PC-3 (cell line): Measurements from ENCODE around the gene SLC25A25. TPM values are rescaled to one million over a fixed set of nuclear protein-coding genes. Genes with fewer than 3 reads are reported as not detected.

Source experiments
- ATAC-seq: fragments of 200-7000 bp; cut with Tn5 transposase; 2 replicates; pipeline ENCODE4 v1.9.1; 2020; ENCODE audit warnings: mild to moderate bottlenecking, moderate library complexity
- BruUV-seq: library from RNA; stranded (reverse); fragments of 400-500 nt; replicated peaks from 2 replicates; lab custom pipeline; 2021; lab: Mats Ljungman, UMichigan
- CTCF ChIA-PET: fragments of 300-600 bp; sonication (Branson Sonifier 250); formaldehyde crosslinking; loops from one replicate; lab custom pipeline; 2022; ENCODE audit warnings: antibody characterized with exemption; lab: Charles Lee
- POLR2A ChIA-PET: fragments of 300-600 bp; sonication (Branson Sonifier 250); formaldehyde crosslinking; loops from one replicate; lab custom pipeline; 2022; ENCODE audit warnings: antibody characterized with exemption; ENCODE audit not compliant: unreplicated experiment; lab: Charles Lee
- DNase-seq: peaks from one replicate; pipeline ENCODE4 v3.0.0-alpha.2; 2015
- H2AFZ ChIP-seq: fragments of 300-600 bp; sonication (generic); 2 replicates; pipeline ENCODE4 v1.6.0; 2016; ENCODE audit warnings: antibody characterized with exemption, low read length
- H3F3A ChIP-seq: fragments of 300-600 bp; sonication (generic); one replicate; pipeline ENCODE4 v1.6.0; 2017; ENCODE audit warnings: antibody characterized with exemption, low read length, control low read depth, mild to moderate bottlenecking; ENCODE audit not compliant: unreplicated experiment
- H3K27ac ChIP-seq: fragments of 300-600 bp; sonication (generic); 2 replicates; pipeline ENCODE4 v1.5.1; 2016; ENCODE audit warnings: mild to moderate bottlenecking, low read length
- H3K27me3 ChIP-seq: fragments of 300-600 bp; sonication (generic); 2 replicates; pipeline ENCODE4 v1.6.1; 2016; ENCODE audit warnings: low read length, mixed read lengths
- H3K36me3 ChIP-seq: fragments of 300-600 bp; sonication (generic); 2 replicates; pipeline ENCODE4 v1.6.1; 2016; ENCODE audit warnings: low read depth, mixed run types, low read length, mixed read lengths
- H3K4me1 ChIP-seq: fragments of 300-600 bp; sonication (generic); 2 replicates; pipeline ENCODE4 v1.5.1; 2016; ENCODE audit warnings: low read length; ENCODE audit not compliant: insufficient read depth
- H3K4me2 ChIP-seq: fragments of 300-600 bp; sonication (generic); 2 replicates; pipeline ENCODE4 v1.6.0; 2016; ENCODE audit warnings: low read length
- H3K4me3 ChIP-seq: fragments of 300-600 bp; sonication (generic); 2 replicates; pipeline ENCODE4 v1.5.1; 2016; ENCODE audit warnings: mild to moderate bottlenecking, low read length, mixed read lengths
- H3K79me2 ChIP-seq: fragments of 300-600 bp; sonication (generic); 2 replicates; pipeline ENCODE4 v1.6.1; 2017; ENCODE audit warnings: low read length, mixed read lengths
- H3K9ac ChIP-seq: fragments of 300-600 bp; sonication (generic); 2 replicates; pipeline ENCODE4 v1.6.0; 2016; ENCODE audit warnings: mild to moderate bottlenecking, low read length
- H3K9me2 ChIP-seq: fragments of 300-600 bp; sonication (generic); replicated peaks from 2 replicates; pipeline ENCODE4 v1.6.1; 2016; ENCODE audit warnings: mixed run types, low read length, mixed read lengths
- H3K9me3 ChIP-seq: fragments of 300-600 bp; sonication (generic); 2 replicates; pipeline ENCODE4 v1.6.1; 2016; ENCODE audit warnings: low read length, mixed read lengths
- H4K20me1 ChIP-seq: fragments of 300-600 bp; sonication (generic); 2 replicates; pipeline ENCODE4 v1.6.1; 2016; ENCODE audit warnings: low read length, mixed read lengths
- CTCF ChIP-seq: fragments of 300-600 bp; sonication (generic); conservative IDR thresholded peaks from 2 replicates; pipeline ENCODE4 v1.5.1; 2017; ENCODE audit warnings: antibody characterized with exemption, low read depth, mild to moderate bottlenecking, low read length
- EZH2 ChIP-seq: fragments of 300-600 bp; sonication (generic); IDR thresholded peaks from one replicate; pipeline ENCODE4 v1.6.1; 2017; ENCODE audit warnings: antibody characterized with exemption, mild to moderate bottlenecking, low read length; ENCODE audit not compliant: unreplicated experiment
- EZH2phosphoT487 ChIP-seq: fragments of 300-600 bp; sonication (generic); IDR thresholded peaks from 2 replicates; pipeline ENCODE4 v1.6.1; 2018; ENCODE audit warnings: mild to moderate bottlenecking, antibody characterized with exemption, low read length, borderline replicate concordance
- intact Hi-C: fragments of 100-400 bp; cut with micrococcal nuclease; formaldehyde crosslinking; loops from 2 replicates; pipeline ENCODE4 v1.9.0; 2023
- total RNA-seq: library from RNA; depleted of rRNA; stranded (reverse); fragments of >200 nt; gene quantifications from 2 replicates; pipeline ENCODE4 v1.2.3, GENCODE V29; 2014

SLC25A25 gene
- total RNA-seq, 1 experiment from 2014 or later: 25.2 TPM

- Histone ChIP-seq H3K4me2 (no peak overlapping the region), H3K27ac (no peak overlapping the region), H3K9ac (no peak overlapping the region), H4K20me1 (no peaks in the 10 kb centered on the region), H3K9me3 (no peaks in the 10 kb centered on the region), H2AFZ (no peak overlapping the region), H3K27me3 (no peaks in the 10 kb centered on the region), H3K4me3 (no peak overlapping the region), H3F3A (no peaks in the 10 kb centered on the region), H3K9me2 (no peaks in the 10 kb centered on the region), H3K79me2 (peaks cover 14% of the 10 kb centered on the region), H3K36me3 (peaks cover 11% of the 10 kb centered on the region), H3K4me1 (peaks cover 7% of the 10 kb centered on the region)
- no peak for TF ChIP-seq EZH2
- TF ChIP-seq EZH2phosphoT487: no peak
- TF ChIP-seq CTCF: no peak
- intact Hi-C loops: no loop called here
- DNase-seq (no peak), ATAC-seq (no peak)
- no TSS peak for BruUV-seq
- CTCF ChIA-PET: no interaction called here
- POLR2A ChIA-PET: no interaction called here
These were observed 52.9 kb downstream of the SLC25A25 start for GRCh38 chr9:128120741-128121465.

- H3K9me2 ChIP-seq: no peaks in the 10 kb centered on the region
- ChIA-PET POLR2A (no interaction called here), CTCF (no interaction called here)
- H3K9me3 ChIP-seq: no peaks in the 10 kb centered on the region
- intact Hi-C loops: no loop called here
- H2AFZ ChIP-seq: no peak overlapping the region
- no peaks in the 10 kb centered on the region for H4K20me1 ChIP-seq
- no peak overlapping the region for H3K4me3 ChIP-seq
- H3K36me3 ChIP-seq: peaks cover 11% of the 10 kb centered on the region
- no peak for TF ChIP-seq EZH2
- TF ChIP-seq EZH2phosphoT487: no peak
- TF ChIP-seq CTCF: no peak
- no peak overlapping the region for H3K9ac ChIP-seq
- ATAC-seq (no peak), DNase-seq (no peak)
- no peak overlapping the region for H3K4me2 ChIP-seq
- no peaks in the 10 kb centered on the region for H3F3A ChIP-seq
- peaks cover 11% of the 10 kb centered on the region for H3K4me1 ChIP-seq
- BruUV-seq: no TSS peak
- H3K79me2 ChIP-seq: peaks cover 19% of the 10 kb centered on the region
- H3K27me3 ChIP-seq: no peaks in the 10 kb centered on the region
- H3K27ac ChIP-seq: no peak overlapping the region
These were observed 53.4 kb downstream of the SLC25A25 start for GRCh38 chr9:128121466-128121810.
